NCI-H446 (cell line): ENCODE data around the gene MRI1.
A peak's percentile ranks its signal among the peaks of the same experiment; 100 is the strongest.
"Not testable (repeated sequence)": the region's sequence is repeated elsewhere in the genome, so short reads cannot be mapped to it uniquely, and the experiment has no call there.

Experiments
- DNase-seq, 2 experiments: peaks; one replicate each; lab custom pipeline; 2025; lab: John Stamatoyannopoulos, UW

The MRI1 gene

DNA sequence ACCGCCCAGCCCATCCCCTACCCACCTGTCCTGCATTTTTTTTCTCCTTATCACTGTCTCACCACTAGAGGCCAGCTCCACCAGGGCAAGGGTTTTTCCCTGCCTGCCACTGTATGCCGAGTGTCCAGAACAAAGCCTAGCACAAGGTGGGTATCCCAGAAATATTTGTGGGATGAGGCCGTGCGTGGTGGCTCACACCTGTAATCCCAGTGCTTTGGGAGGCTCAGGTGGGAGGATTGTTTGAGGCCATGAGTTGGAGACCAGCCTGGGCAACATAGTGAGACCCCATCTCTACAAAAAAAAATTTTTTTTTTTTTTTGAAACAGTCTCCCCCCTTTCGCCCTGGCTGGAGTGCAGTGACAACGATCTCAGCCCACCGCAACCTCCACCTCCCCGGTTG is 2.9 kb upstream of the MRI1 start:
- DNase-seq, result no peak

DNA sequence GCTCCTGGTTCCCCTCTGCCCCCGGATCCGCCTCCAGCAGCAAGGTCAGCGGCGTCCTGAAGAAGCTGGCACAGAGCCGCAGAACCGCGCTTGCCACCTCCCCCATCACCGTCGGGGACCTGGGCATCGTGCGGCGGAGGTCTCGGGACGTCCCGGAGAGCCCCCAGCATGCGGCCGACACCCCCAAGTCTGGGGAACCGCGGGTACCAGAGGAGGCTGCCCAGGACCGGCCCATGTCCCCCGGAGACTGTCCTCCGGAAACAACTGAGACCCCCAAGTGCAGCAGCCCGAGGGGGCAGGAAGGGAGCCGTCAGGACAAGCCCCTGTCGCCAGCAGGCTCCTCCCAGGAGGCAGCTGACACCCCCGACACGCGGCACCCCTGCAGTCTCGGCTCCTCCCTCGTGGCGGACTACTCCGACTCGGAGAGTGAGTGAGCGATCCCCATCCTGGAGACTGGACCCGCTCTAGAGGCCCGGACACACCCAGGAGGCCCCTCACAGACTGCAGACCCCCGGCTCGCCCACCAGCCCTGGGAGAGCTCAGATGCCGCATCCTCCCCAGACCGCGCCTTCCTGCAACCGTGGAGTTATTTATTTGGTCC is 1.6 kb upstream of the MRI1 start:
- no peak for DNase-seq

DNA sequence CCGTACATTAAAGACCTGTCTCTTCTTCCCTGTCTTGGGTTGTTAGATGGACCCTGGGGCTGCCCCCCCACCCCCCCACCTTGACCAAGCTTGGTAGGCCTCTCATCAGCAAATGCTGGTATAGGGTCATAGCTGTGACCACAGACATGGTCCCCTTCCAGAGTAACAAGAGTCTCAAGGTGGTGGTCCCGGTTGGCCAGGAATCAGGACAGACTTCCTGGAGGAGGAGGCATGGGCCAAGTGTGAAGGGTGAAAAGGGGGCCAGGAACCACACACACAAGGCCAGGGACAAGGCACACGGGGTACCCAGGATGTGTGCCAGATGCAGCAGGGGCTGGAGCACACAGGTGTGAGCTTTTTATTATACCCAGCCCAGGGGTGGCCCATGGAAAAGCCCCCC is 1.1 kb upstream of the MRI1 start:
- no peak for DNase-seq

DNA sequence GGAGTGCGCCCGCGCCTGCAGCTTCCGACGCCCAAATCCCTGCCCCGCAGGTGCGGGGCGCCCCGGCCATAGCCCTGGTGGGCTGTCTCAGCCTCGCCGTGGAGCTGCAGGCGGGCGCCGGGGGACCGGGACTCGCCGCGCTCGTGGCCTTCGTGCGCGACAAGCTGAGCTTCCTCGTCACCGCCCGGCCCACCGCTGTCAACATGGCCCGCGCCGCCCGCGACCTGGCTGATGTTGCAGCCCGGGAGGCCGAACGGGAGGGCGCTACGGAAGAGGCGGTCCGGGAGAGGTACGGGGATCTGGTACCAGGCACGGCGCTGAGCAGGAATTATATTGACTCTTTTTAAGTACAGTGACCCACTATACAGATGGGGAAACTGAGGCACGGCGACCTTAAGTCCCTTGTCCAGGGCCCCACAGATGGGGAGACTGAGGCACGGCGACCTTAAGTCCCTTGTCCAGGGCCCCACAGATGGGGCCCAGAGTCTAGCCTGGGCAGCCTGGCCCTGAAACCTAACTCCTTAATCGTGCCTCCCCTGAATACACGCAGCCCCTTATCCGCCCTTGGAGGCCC is 586 bp downstream of the MRI1 start:
- DNase-seq, result no peak

- DNase-seq, result no peak
Measured at GRCh38 chr19:13765395-13766094, 1.2 kb downstream of the MRI1 start.

DNA sequence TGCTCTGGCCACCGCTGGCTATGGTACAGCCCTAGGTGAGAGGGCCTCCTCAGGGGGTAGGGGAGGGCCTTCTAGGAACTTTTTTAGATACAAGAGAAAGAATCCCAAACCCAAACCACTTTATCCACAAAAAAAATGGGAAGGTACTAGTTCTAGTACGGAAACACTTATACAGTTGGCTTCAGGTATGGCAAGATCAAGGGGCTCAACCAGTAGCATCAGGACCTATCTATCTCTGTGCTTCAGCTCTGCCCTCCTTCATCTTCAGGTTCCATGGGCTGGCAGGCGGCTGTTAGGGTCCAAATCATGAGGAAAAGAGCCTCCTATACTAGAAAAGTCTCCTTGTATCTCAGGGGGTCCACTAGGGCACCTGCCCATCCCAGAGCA is 1.8 kb downstream of the MRI1 start:
- no peak for DNase-seq

- DNase-seq, result no peak
Measured at GRCh38 chr19:13768510-13768909, 4.2 kb downstream of the MRI1 start.

GRCh38 chr19:13770013-13770635 is 5.8 kb downstream of the MRI1 start:
- no peak for DNase-seq

GRCh38 chr19:13774217-13775191 is 10.2 kb downstream of the MRI1 start, which contains the start of gene C19orf53:
Gene C19orf53 (plus strand): TSS chr19:13774456. CDS start chr19:13774478, 22 bp downstream.
- peak; percentile 87 to 89 for DNase-seq

DNA sequence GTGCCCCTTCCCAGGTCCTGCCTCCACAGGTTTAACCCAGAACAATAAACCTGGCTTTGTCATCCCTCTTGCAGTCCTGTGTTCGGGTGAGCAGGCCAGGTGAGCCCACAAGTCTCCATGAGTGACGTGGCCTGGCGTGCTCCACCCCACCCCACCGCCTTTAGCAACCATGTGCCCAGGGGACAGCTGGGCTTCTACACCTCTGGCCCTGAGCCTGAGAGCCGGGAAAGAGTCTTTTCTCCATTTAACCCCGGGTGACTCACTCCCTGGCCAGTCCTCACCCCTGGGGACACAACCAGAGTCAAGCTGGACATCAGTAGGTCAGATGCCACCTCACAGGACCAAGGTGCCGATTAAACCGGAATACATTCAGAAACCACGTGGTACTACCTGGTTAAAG is 14.1 kb downstream of the MRI1 start:
- no peak for DNase-seq

GRCh38 chr19:13778847-13779246 is 14.5 kb downstream of the MRI1 start:
- DNase-seq, result no peak

GRCh38 chr19:13779794-13780193 is 15.5 kb downstream of the MRI1 start:
- DNase-seq, result not testable (repeated sequence)

GRCh38 chr19:13781547-13781946 is 17.2 kb downstream of the MRI1 start:
- DNase-seq, result peak in 1 of 2 experiments; percentile 44

- no peak for DNase-seq
Measured at GRCh38 chr19:13782537-13782936, 18.2 kb downstream of the MRI1 start.

DNA sequence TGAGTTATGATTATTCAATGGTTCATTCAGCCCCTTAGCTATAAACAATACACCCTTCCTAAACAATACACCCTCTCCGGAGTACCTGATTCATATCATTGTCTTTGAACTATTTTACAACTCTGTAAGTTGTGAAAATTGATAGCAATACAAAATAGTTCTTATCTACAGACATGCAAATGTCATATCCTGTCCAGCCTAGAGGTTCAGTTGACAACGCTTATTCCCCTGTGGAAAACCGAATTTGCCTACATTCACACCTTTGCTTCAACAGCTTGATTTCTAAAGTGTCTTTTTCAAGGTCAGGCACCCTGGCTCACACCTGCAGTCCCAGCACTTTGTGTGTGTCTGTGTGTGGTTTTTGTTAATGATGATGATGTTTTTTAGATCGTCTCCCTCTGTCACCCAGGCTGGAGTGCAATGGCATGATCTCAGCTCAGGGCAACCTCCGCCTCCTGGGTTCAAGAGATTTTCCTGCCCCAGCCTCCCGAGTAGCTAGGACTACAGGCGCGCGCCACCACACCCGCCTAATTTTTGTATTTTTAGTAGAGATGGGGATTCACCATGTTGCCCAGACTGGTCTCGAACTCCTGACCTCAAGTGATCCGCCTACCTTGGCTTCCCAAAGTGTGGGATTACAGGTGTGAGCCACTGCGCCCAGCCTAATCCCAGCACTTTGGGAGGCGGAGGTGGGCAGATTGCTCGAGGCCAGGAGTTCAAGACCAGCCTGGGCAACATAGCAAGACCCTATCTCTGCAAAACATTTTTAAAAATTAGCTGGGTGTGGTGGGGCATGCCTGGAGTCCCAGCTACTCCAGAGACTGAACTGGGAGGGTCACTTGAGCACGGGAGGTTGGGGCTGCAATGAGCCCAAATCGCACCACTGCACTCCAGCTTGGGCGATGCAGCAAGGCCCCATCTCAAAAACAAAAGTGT is 19.5 kb downstream of the MRI1 start:
- DNase-seq, result no peak

- peak; percentile 55 to 85 for DNase-seq
Measured at GRCh38 chr19:13784731-13785452, 20.6 kb downstream of the MRI1 start.

DNA sequence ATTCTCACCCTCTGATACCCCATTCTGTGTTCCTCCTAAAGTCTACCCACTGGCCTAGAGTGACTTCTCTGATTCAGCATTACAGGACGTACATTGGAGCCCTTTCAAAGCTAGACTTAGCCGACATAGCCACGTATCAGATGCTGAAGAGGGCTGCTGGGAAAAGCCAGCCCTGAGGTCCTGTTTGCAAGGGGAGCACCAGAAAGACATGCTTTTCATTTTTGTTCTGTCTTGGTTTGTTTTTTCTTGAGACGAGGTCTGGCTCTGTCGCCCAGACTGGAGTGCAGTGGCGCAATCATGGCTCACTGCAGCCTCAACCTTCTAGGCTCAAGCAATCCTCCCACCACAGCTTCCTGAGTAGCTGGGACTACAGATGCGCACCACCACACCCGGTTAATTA is 24.7 kb downstream of the MRI1 start:
- DNase-seq, result no peak

DNA sequence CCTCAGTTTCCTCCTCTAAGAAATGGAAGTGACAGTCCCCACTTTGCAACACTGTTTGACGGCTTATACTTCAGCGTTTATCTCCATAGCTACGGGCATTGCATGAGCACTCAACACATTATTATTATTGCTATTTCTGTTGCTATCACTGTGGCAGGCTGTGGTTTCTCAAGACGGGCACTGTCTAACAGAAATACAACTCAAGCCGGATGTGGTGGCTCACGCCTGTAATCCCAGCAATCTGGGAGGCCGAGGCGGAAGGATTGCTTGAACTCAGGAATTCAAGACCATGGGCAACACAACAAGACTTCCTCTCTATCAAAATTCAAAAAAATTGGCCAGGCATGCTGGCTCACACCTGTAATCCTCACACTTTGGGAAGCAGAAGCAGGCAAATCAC is 26.0 kb downstream of the MRI1 start:
- DNase-seq, result no peak

DNA sequence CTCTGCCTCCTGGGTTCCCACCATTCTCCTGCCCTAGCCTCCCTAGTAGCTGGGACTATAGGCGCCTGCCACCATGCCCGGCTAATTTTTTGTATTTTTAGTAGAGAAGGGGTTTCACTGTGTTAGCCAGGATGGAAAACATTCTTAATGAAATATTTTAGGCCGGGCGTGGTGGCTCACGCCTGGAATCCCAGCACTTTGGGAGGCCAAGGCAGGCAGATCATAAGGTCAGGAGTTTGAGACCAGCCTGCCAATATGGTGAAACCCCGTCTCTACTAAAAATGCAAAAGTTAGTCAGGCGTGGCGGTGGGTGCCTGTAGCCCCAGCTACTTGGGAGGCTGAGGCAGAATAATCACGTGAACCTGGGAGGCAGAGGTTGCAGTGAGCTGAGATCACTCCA is 29.0 kb downstream of the MRI1 start:
- DNase-seq, result not testable (repeated sequence)

GRCh38 chr19:13794398-13794756 is 30.1 kb downstream of the MRI1 start:
- peak; percentile 18 to 74 for DNase-seq
